NB4 (cell line): ENCODE results near the gene SUN5.

Experiments
- MYC ChIP-seq: IDR thresholded peaks from 2 replicates; pipeline ENCODE4 v1.6.1; 2011; ENCODE audit warnings: low read depth, low read length
- POLR2A ChIP-seq: IDR thresholded peaks from 2 replicates; pipeline ENCODE4 v1.6.1; 2011; ENCODE audit warnings: mild to moderate bottlenecking; ENCODE audit not compliant: insufficient read length; ENCODE audit errors: extremely low read depth

DNA sequence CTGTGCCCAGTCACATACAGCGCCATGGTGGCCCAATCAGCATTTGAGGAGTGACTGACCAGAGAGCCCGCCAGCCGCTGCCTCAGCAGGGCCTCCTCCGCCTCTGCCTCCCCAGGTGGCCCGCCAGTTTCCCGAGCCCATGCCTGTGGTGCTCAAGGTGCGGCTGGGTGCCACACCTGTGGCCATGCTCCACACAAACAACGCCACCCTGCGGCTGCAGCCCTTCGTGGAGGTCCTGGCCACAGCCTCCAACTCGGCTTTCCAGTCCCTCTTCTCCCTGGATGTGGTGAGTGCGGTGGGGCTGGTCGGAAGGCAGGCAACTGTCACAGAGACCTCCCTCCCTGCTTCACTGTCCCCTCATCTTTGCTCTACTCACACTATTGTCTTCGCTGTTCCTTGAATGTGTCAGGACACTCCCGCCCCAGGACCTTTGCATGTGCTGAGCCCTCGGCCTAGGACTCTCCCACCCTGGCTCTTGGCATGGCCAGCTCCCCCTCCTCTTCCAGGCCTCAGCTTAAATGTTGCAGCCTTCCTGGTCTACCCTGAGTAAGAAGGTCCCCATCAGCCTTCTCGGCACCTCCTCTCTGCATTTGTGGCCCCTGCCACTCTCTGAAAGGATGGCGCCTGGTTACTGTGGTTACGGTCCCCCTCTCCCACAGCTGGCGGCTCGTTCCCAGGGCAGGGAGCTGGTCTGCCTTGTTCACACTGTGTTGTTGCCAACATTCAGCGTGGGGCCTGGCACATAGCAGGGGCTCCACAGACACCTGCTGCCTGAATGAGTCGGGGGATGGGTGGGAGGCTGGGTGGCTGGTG is 15.4 kb upstream of the SUN5 start:
- TF ChIP-seq POLR2A (no peak), MYC (no peak)
